Urinary bladder (tissue), 4 donors: ENCODE results near the gene NTRK1. TPM values are rescaled to one million over a fixed set of nuclear protein-coding genes. Genes with fewer than 3 reads are reported as not detected.
A peak's percentile ranks its signal among the peaks of the same experiment; 100 is the strongest.

ENCODE experiments used
- DNase-seq: peaks from one replicate; pipeline ENCODE4 v3.0.0-alpha.2; 2015; ENCODE audit errors: extremely low spot score
- H3K27ac ChIP-seq: one replicate; pipeline ENCODE4 v1.5.1; 2013; ENCODE audit warnings: low read depth, mild to moderate bottlenecking, moderate library complexity
- H3K36me3 ChIP-seq: one replicate; pipeline ENCODE4 v1.6.1; 2013; ENCODE audit warnings: mild to moderate bottlenecking, moderate library complexity; ENCODE audit not compliant: insufficient read depth
- H3K4me1 ChIP-seq: one replicate; pipeline ENCODE4 v1.6.1; 2013; ENCODE audit warnings: mild to moderate bottlenecking, moderate library complexity; ENCODE audit not compliant: insufficient read depth
- H3K4me3 ChIP-seq: one replicate; pipeline ENCODE4 v1.5.1; 2013; ENCODE audit warnings: low read depth, low read length
- whole genome bisulfite sequencing: extraction: QIAGEN DNeasy Blood & Tissue Kit; methylation state at CpG from one replicate; pipeline ENCODE4 v1.1.7; 2013; 5-methylcytosine and 5-hydroxymethylcytosine counted together
- polyA plus RNA-seq: library from polyadenylated mRNA; stranded (reverse); fragments of 200-250 nt; gene quantifications from one replicate; pipeline ENCODE4 v1.2.3, GENCODE V29; 2013
- total RNA-seq: library from RNA; depleted of rRNA; stranded (reverse); fragments of >200 nt; gene quantifications from one replicate; pipeline ENCODE4 v1.2.3, GENCODE V29; 2014
- donor health status: healthy with polysubstance abuse.
- donor health status: healthy.

The NTRK1 gene
- total and polyA plus RNA-seq, 2 donors = 0.37 to 1.0 TPM

- no peak overlapping the region for H3K27ac ChIP-seq
- 62% methylated on average over 3 of the region's 3 CpGs for WGBS
- H3K36me3 ChIP-seq = no peaks in the 10 kb centered on the region
- H3K4me3 ChIP-seq = no peak overlapping the region
- DNase-seq = no peak
- H3K4me1 ChIP-seq = no peaks in the 10 kb centered on the region
Measured at GRCh38 chr1:156857532-156857931, 3.1 kb upstream of the NTRK1 start.

GRCh38 chr1:156858555-156858956, 2.1 kb upstream of the NTRK1 start:
- H3K27ac ChIP-seq = no peak overlapping the region
- H3K4me3 ChIP-seq = no peak overlapping the region
- no peak for DNase-seq
- no peaks in the 10 kb centered on the region for H3K36me3 ChIP-seq
- H3K4me1 ChIP-seq = no peaks in the 10 kb centered on the region
- WGBS = 18% methylated on average over 5 of the region's 5 CpGs

GRCh38 chr1:156858959-156859522, 1.6 kb upstream of the NTRK1 start, which contains the start of gene INSRR:
INSRR (minus strand) TSS chr1:156859117; CDS start chr1:156858621, 496 bp downstream.
- no peaks in the 10 kb centered on the region for H3K36me3 ChIP-seq
- H3K4me1 ChIP-seq = no peaks in the 10 kb centered on the region
- DNase-seq = no peak
- 3% methylated on average over 39 of the region's 39 CpGs for WGBS
- H3K4me3 ChIP-seq = peak within 1 kb of the TSS; percentile 27
- no peak within 1 kb of the TSS for H3K27ac ChIP-seq

- H3K27ac ChIP-seq = no peak overlapping the region
- no peaks in the 10 kb centered on the region for H3K36me3 ChIP-seq
- WGBS = 2% methylated on average over 33 of the region's 33 CpGs
- DNase-seq = no peak
- peak overlapping the region; percentile 27 for H3K4me3 ChIP-seq
- no peaks in the 10 kb centered on the region for H3K4me1 ChIP-seq
Measured at GRCh38 chr1:156859523-156860112, 1.0 kb upstream of the NTRK1 start.

GRCh38 chr1:156860113-156860627, 495 bp upstream of the NTRK1 start:
- Histone ChIP-seq H3K27ac (no peak overlapping the region), H3K36me3 (no peaks in the 10 kb centered on the region), H3K4me1 (no peaks in the 10 kb centered on the region), H3K4me3 (peak overlapping the region; percentile 27)
- under 1% methylated on average over 35 of the region's 35 CpGs for WGBS
- no peak for DNase-seq

GRCh38 chr1:156862584-156862983, 1.9 kb downstream of the NTRK1 start:
- no peak overlapping the region for H3K27ac ChIP-seq
- H3K4me1 ChIP-seq = no peaks in the 10 kb centered on the region
- no peak for DNase-seq
- H3K4me3 ChIP-seq = no peak overlapping the region
- no peaks in the 10 kb centered on the region for H3K36me3 ChIP-seq
- WGBS = 79% methylated on average over 6 of the region's 6 CpGs

- Histone ChIP-seq H3K36me3 (no peaks in the 10 kb centered on the region), H3K27ac (no peak overlapping the region), H3K4me3 (no peak overlapping the region), H3K4me1 (no peaks in the 10 kb centered on the region)
- 67% methylated on average over 10 of the region's 10 CpGs for WGBS
- no peak for DNase-seq
Measured at GRCh38 chr1:156862997-156863599, 2.4 kb downstream of the NTRK1 start.

- H3K36me3 ChIP-seq = no peaks in the 10 kb centered on the region
- no peak overlapping the region for H3K27ac ChIP-seq
- whole genome bisulfite sequencing = 76% methylated on average over 7 of the region's 7 CpGs
- DNase-seq = no peak
- H3K4me3 ChIP-seq = no peak overlapping the region
- H3K4me1 ChIP-seq = no peaks in the 10 kb centered on the region
Measured at GRCh38 chr1:156863631-156864030, 3.0 kb downstream of the NTRK1 start.

- no peak overlapping the region for H3K27ac ChIP-seq
- no peak for DNase-seq
- 79% methylated on average over 4 of the region's 4 CpGs for WGBS
Measured at GRCh38 chr1:156864796-156865195, 4.1 kb downstream of the NTRK1 start.

GRCh38 chr1:156865258-156865657, 4.6 kb downstream of the NTRK1 start:
- no peak overlapping the region for H3K27ac ChIP-seq
- no peaks in the 10 kb centered on the region for H3K36me3 ChIP-seq
- H3K4me1 ChIP-seq = no peaks in the 10 kb centered on the region
- no peak overlapping the region for H3K4me3 ChIP-seq
- 75% methylated on average over 9 of the region's 9 CpGs for WGBS
- no peak for DNase-seq

More at GRCh38 chr1:156864796-156865195, 4.1 kb downstream of the NTRK1 start:
- no peaks in the 10 kb centered on the region for H3K36me3 ChIP-seq
- no peaks in the 10 kb centered on the region for H3K4me1 ChIP-seq
- H3K4me3 ChIP-seq = no peak overlapping the region

- Histone ChIP-seq H3K36me3 (no peaks in the 10 kb centered on the region), H3K4me3 (no peak overlapping the region), H3K4me1 (no peaks in the 10 kb centered on the region), H3K27ac (no peak overlapping the region)
- 85% methylated on average over 4 of the region's 4 CpGs for WGBS
- DNase-seq = no peak
Measured at GRCh38 chr1:156865865-156866248, 5.2 kb downstream of the NTRK1 start.

- WGBS = 51% methylated on average over 12 of the region's 12 CpGs
- H3K27ac ChIP-seq = no peak overlapping the region
- no peak for DNase-seq
- no peaks in the 10 kb centered on the region for H3K4me1 ChIP-seq
- no peaks in the 10 kb centered on the region for H3K36me3 ChIP-seq
- H3K4me3 ChIP-seq = no peak overlapping the region
Measured at GRCh38 chr1:156866249-156866909, 5.7 kb downstream of the NTRK1 start.

GRCh38 chr1:156868341-156868740, 7.7 kb downstream of the NTRK1 start:
- no peak overlapping the region for H3K27ac ChIP-seq
- no peak for DNase-seq
- no peaks in the 10 kb centered on the region for H3K36me3 ChIP-seq
- no peaks in the 10 kb centered on the region for H3K4me1 ChIP-seq
- H3K4me3 ChIP-seq = no peak overlapping the region
- WGBS = 66% methylated on average over 13 of the region's 13 CpGs

GRCh38 chr1:156869455-156869854, 8.8 kb downstream of the NTRK1 start:
- no peak for DNase-seq
- no peak overlapping the region for H3K4me3 ChIP-seq
- no peak overlapping the region for H3K27ac ChIP-seq
- WGBS = 82% methylated on average over 9 of the region's 9 CpGs
- H3K36me3 ChIP-seq = no peaks in the 10 kb centered on the region
- no peaks in the 10 kb centered on the region for H3K4me1 ChIP-seq
